Astrocyte (in vitro differentiated cells and primary cell): ENCODE results near the gene APLP2. TPM values are rescaled to one million over a fixed set of nuclear protein-coding genes. Genes with fewer than 3 reads are reported as not detected.

Experiments
- DNase-seq: peaks from one replicate; pipeline ENCODE4 v3.0.0-alpha.2; 2010; ENCODE audit warnings: low read depth
- FAIRE-seq: peaks from 2 replicates; lab custom pipeline; 2011; peaks lifted over from hg19 to GRCh38; lab: Jason Lieb, UNC
- H2AFZ ChIP-seq: 2 replicates; pipeline ENCODE4 v1.6.0; 2012; ENCODE audit warnings: low read depth, low read length, inconsistent platforms
- H3K27ac ChIP-seq: 2 replicates; pipeline ENCODE4 v1.5.1; 2011; ENCODE audit warnings: low read depth, low read length, inconsistent platforms
- H3K27me3 ChIP-seq: 2 replicates; pipeline ENCODE4 v1.6.0; 2011; ENCODE audit warnings: low read length, inconsistent platforms; ENCODE audit not compliant: insufficient read depth
- H3K36me3 ChIP-seq: 2 replicates; pipeline ENCODE4 v1.5.1; 2011; ENCODE audit warnings: low read length, inconsistent platforms; ENCODE audit not compliant: insufficient read depth
- H3K4me1 ChIP-seq: 2 replicates; pipeline ENCODE4 v1.5.1; 2011; ENCODE audit warnings: low read length, inconsistent platforms; ENCODE audit not compliant: insufficient read depth
- H3K4me2 ChIP-seq: 2 replicates; pipeline ENCODE4 v1.6.0; 2012; ENCODE audit warnings: low read length, inconsistent platforms
- H3K4me3 ChIP-seq: 2 replicates; pipeline ENCODE4 v1.5.1; 2011; ENCODE audit warnings: low read depth, mild to moderate bottlenecking, low read length, inconsistent platforms; ENCODE audit not compliant: insufficient read depth
- H3K79me2 ChIP-seq: 2 replicates; pipeline ENCODE4 v1.6.0; 2012; ENCODE audit warnings: mild to moderate bottlenecking, low read length, inconsistent platforms; ENCODE audit not compliant: insufficient read depth
- H3K9ac ChIP-seq: 2 replicates; pipeline ENCODE4 v1.6.0; 2012; ENCODE audit warnings: mild to moderate bottlenecking, low read length, inconsistent platforms
- H3K9me3 ChIP-seq: 2 replicates; pipeline ENCODE4 v1.5.1; 2012; ENCODE audit warnings: low read depth, mild to moderate bottlenecking, low read length, inconsistent platforms; ENCODE audit not compliant: insufficient read depth
- H4K20me1 ChIP-seq: 2 replicates; pipeline ENCODE4 v1.6.0; 2012; ENCODE audit warnings: low read length, inconsistent platforms; ENCODE audit not compliant: insufficient read depth
- H3K27ac Mint-ChIP-seq: one replicate; pipeline ENCODE4 v1.8.0; 2021; ENCODE audit warnings: mild to moderate bottlenecking, mixed read lengths; ENCODE audit not compliant: unreplicated experiment
- H3K27me3 Mint-ChIP-seq: one replicate; pipeline ENCODE4 v1.8.0; 2021; ENCODE audit warnings: low read depth, mixed read lengths; ENCODE audit not compliant: unreplicated experiment
- H3K36me3 Mint-ChIP-seq: one replicate; pipeline ENCODE4 v1.8.0; 2021; ENCODE audit warnings: low read depth, mixed read lengths; ENCODE audit not compliant: unreplicated experiment
- H3K4me1 Mint-ChIP-seq: one replicate; pipeline ENCODE4 v1.8.0; 2021; ENCODE audit warnings: low read depth, mixed read lengths; ENCODE audit not compliant: unreplicated experiment
- H3K4me3 Mint-ChIP-seq: one replicate; pipeline ENCODE4 v1.8.0; 2021; ENCODE audit warnings: mild to moderate bottlenecking, moderate library complexity, mixed read lengths; ENCODE audit not compliant: unreplicated experiment
- H3K9me3 Mint-ChIP-seq: one replicate; pipeline ENCODE4 v1.8.0; 2021; ENCODE audit warnings: mild to moderate bottlenecking, mixed read lengths; ENCODE audit not compliant: unreplicated experiment
- CTCF ChIP-seq: IDR thresholded peaks from 2 replicates; pipeline ENCODE4 v1.5.1; 2011; ENCODE audit warnings: low read depth, mild to moderate bottlenecking, inconsistent platforms, low read length, moderate library complexity; ENCODE audit not compliant: insufficient read depth
- EZH2 ChIP-seq: IDR thresholded peaks from 2 replicates; pipeline ENCODE4 v1.6.1; 2012; ENCODE audit warnings: mild to moderate bottlenecking, low read length, inconsistent platforms; ENCODE audit not compliant: insufficient read depth
- total RNA-seq: library from RNA; stranded (reverse); gene quantifications from 2 replicates; pipeline ENCODE4 v1.2.1, GENCODE V29; 2021

Gene APLP2
- total RNA-seq, 1 donor from 2014 or later: 849 TPM

GRCh38 chr11:130061017-130061416 lies 8.7 kb upstream of the APLP2 start:
- no peak for FAIRE-seq
- no peaks in the 10 kb centered on the region for H3K9me3 Mint-ChIP-seq
- no peaks in the 10 kb centered on the region for H3K4me1 Mint-ChIP-seq

DNA sequence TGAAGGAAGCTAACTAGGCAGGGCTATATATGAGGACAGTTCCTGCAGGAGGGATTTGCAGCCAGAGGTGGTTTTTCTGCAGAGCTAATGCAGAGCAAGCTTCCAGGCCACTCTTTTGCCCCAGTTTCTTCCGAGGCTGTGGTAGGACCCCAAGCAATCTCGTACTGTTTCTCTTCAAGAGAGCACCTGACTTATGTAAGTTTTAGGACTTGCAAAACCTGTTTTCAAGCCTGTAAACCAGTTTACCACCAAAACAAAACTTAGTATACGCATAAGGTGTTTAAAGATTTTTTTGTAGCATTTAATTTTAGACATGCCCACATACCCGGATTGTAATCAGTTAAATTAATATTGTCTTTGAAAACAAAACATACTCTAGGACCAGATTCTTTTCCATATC lies 7.7 kb upstream of the APLP2 start:
- no peaks in the 10 kb centered on the region for H3K9me3 ChIP-seq
- no peaks in the 10 kb centered on the region for H3K79me2 ChIP-seq
- H3K4me1 ChIP-seq: no peaks in the 10 kb centered on the region
- DNase-seq (no peak), FAIRE-seq (no peak)
- no peak overlapping the region for H2AFZ ChIP-seq
- peaks cover 6% of the 10 kb centered on the region for H3K27me3 Mint-ChIP-seq
- H3K36me3 Mint-ChIP-seq: no peaks in the 10 kb centered on the region
- no peak overlapping the region for H3K27ac ChIP-seq
- no peak overlapping the region for H3K4me2 ChIP-seq
- H3K4me1 Mint-ChIP-seq: no peaks in the 10 kb centered on the region
- H3K27me3 ChIP-seq: peaks cover 48% of the 10 kb centered on the region
- no peak overlapping the region for H3K27ac Mint-ChIP-seq
- TF ChIP-seq EZH2 (no peak), CTCF (no peak)
- no peak overlapping the region for H3K4me3 ChIP-seq
- no peaks in the 10 kb centered on the region for H4K20me1 ChIP-seq
- H3K4me3 Mint-ChIP-seq: no peak overlapping the region
- H3K36me3 ChIP-seq: no peaks in the 10 kb centered on the region
- H3K9me3 Mint-ChIP-seq: no peaks in the 10 kb centered on the region
- H3K9ac ChIP-seq: no peak overlapping the region

More at GRCh38 chr11:130061017-130061416, 8.7 kb upstream of the APLP2 start:
- Histone ChIP-seq H4K20me1 (no peaks in the 10 kb centered on the region), H3K79me2 (no peaks in the 10 kb centered on the region), H3K27ac (no peak overlapping the region), H3K36me3 (no peaks in the 10 kb centered on the region), H3K4me3 (no peak overlapping the region), H3K9ac (no peak overlapping the region), H2AFZ (no peak overlapping the region), H3K4me1 (no peaks in the 10 kb centered on the region), H3K4me2 (no peak overlapping the region), H3K27me3 (peaks cover 49% of the 10 kb centered on the region), H3K9me3 (no peaks in the 10 kb centered on the region)
- TF ChIP-seq CTCF (no peak), EZH2 (no peak)
- H3K27ac Mint-ChIP-seq: no peak overlapping the region
- H3K36me3 Mint-ChIP-seq: no peaks in the 10 kb centered on the region
- DNase-seq: no peak
- no peak overlapping the region for H3K4me3 Mint-ChIP-seq
- H3K27me3 Mint-ChIP-seq: peaks cover 6% of the 10 kb centered on the region

DNA sequence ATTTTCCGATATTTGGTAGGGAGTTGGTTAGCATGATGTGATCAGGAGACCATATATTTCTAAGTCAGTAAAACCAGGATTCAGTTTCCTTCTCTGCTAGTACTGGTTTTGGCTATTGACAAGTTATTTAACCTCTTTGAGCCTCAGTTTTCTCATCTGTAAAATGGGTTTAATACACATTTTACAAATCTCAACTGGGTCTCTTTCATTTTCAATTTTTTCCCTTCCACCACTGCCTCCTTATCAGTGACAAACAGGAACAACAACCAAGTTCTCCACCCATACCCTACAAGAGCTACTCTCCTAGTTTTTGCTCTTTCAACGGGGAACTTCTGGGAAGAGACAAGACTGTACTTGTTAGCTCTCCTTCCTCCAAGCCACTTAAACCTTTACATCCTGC lies 6.2 kb upstream of the APLP2 start:
- Histone ChIP-seq H4K20me1 (no peaks in the 10 kb centered on the region), H3K4me2 (no peak overlapping the region), H3K79me2 (no peaks in the 10 kb centered on the region), H3K27ac (no peak overlapping the region), H3K4me1 (peaks cover 2% of the 10 kb centered on the region), H3K9ac (no peak overlapping the region), H3K4me3 (no peak overlapping the region), H3K9me3 (no peaks in the 10 kb centered on the region), H3K36me3 (no peaks in the 10 kb centered on the region), H3K27me3 (peaks cover 42% of the 10 kb centered on the region), H2AFZ (no peak overlapping the region)
- no peaks in the 10 kb centered on the region for H3K36me3 Mint-ChIP-seq
- H3K27me3 Mint-ChIP-seq: peaks cover 6% of the 10 kb centered on the region
- no peaks in the 10 kb centered on the region for H3K9me3 Mint-ChIP-seq
- FAIRE-seq (no peak), DNase-seq (no peak)
- H3K4me3 Mint-ChIP-seq: no peak overlapping the region
- TF ChIP-seq EZH2 (no peak), CTCF (no peak)
- no peak overlapping the region for H3K27ac Mint-ChIP-seq
- H3K4me1 Mint-ChIP-seq: peaks cover 1% of the 10 kb centered on the region
